ENCODE measurements around the gene JPH2. TPM values are rescaled to one million over a fixed set of nuclear protein-coding genes. Genes with fewer than 3 reads are reported as not detected.

JPH2 gene
- total and polyA plus RNA-seq, 2 donors from 2014 or later = 2.5 to 11.4 TPM

GRCh38 chr20:44065401-44066340, 121.3 kb downstream of the JPH2 start:
- Histone ChIP-seq H3K4me3 (ENCODE audit: low read length in 3 of 3) (no peak overlapping the region), H3K36me3 (ENCODE audit: control insufficient read depth in 2 of 3, insufficient read depth in 3 of 3, low read length in 3 of 3) (no peaks in the 10 kb centered on the region), H3K4me1 (ENCODE audit: control insufficient read depth in 2 of 3, insufficient read depth in 2 of 3, low read depth in 1 of 3, low read length in 3 of 3) (no peaks in the 10 kb centered on the region), H3K9ac (ENCODE audit: low read length in 3 of 3) (no peak overlapping the region), H3K9me3 (ENCODE audit: control insufficient read depth in 2 of 3, insufficient read depth in 1 of 3, low read length in 3 of 3) (no peaks in the 10 kb centered on the region), H3K27me3 (ENCODE audit: control insufficient read depth, insufficient read depth, low read length) (no peaks in the 10 kb centered on the region), H3K27ac (ENCODE audit: low read depth in 2 of 2, low read length in 2 of 2) (no peak overlapping the region)
- DNase-seq (peak in 1 of 5 donors; percentile 4), FAIRE-seq (no peak)
- no peak for TF ChIP-seq CTCF (IDR thresholded peaks at IDR 0.05; ENCODE audit: borderline replicate concordance, extremely low read depth, insufficient read depth)
- intact Hi-C loops (cut with DNase I) = no loop called here

GRCh38 chr20:44064501-44065400, 122.2 kb downstream of the JPH2 start:
- H3K4me3 ChIP-seq (ENCODE audit: low read length in 3 of 3) = no peak overlapping the region
- intact Hi-C loops (cut with DNase I) = no loop called here
- no peaks in the 10 kb centered on the region for H3K27me3 ChIP-seq (ENCODE audit: control insufficient read depth, insufficient read depth, low read length)
- H3K9me3 ChIP-seq (ENCODE audit: control insufficient read depth in 2 of 3, insufficient read depth in 1 of 3, low read length in 3 of 3) = no peaks in the 10 kb centered on the region
- FAIRE-seq (no peak), DNase-seq (no peak)
- TF ChIP-seq CTCF (IDR thresholded peaks at IDR 0.05; ENCODE audit: borderline replicate concordance, extremely low read depth, insufficient read depth) = no peak
- no peak overlapping the region for H3K9ac ChIP-seq (ENCODE audit: low read length in 3 of 3)
- H3K4me1 ChIP-seq (ENCODE audit: control insufficient read depth in 2 of 3, insufficient read depth in 2 of 3, low read depth in 1 of 3, low read length in 3 of 3) = no peaks in the 10 kb centered on the region
- no peaks in the 10 kb centered on the region for H3K36me3 ChIP-seq (ENCODE audit: control insufficient read depth in 2 of 3, insufficient read depth in 3 of 3, low read length in 3 of 3)
- H3K27ac ChIP-seq (ENCODE audit: low read depth in 2 of 2, low read length in 2 of 2) = no peak overlapping the region

Other genes starting within 250 kb of the JPH2 start
- gene OSER1, start 23.6 kb upstream of the JPH2 start, total RNA-seq = 33.5 TPM
- 29.3 TPM for gene OSER1, start 23.6 kb upstream of the JPH2 start, polyA plus RNA-seq (ENCODE audit: insufficient read depth, low read depth, low replicate concordance)
- gene GDAP1L1, start 60.1 kb upstream of the JPH2 start, total RNA-seq = not detected
- not detected for gene GDAP1L1, start 60.1 kb upstream of the JPH2 start, polyA plus RNA-seq (ENCODE audit: insufficient read depth, low read depth, low replicate concordance)
- gene FITM2, start 124.0 kb upstream of the JPH2 start, total RNA-seq = 10.0 TPM
- 12.5 TPM for gene FITM2, start 124.0 kb upstream of the JPH2 start, polyA plus RNA-seq (ENCODE audit: insufficient read depth, low read depth, low replicate concordance)
- not detected for gene R3HDML, start 149.9 kb upstream of the JPH2 start, total RNA-seq
- not detected for gene R3HDML, start 149.9 kb upstream of the JPH2 start, polyA plus RNA-seq (ENCODE audit: insufficient read depth, low read depth, low replicate concordance)
- gene HNF4A, start 168.5 kb upstream of the JPH2 start, total RNA-seq = 26.0 TPM
- gene HNF4A, start 168.5 kb upstream of the JPH2 start, polyA plus RNA-seq (ENCODE audit: insufficient read depth, low read depth, low replicate concordance) = 42.1 TPM

Data from kidney (tissue), 14 donors.